GM21515 (cell line): ENCODE data around the gene ACER2.
"Not testable (repeated sequence)": the region's sequence is repeated elsewhere in the genome, so short reads cannot be mapped to it uniquely, and the experiment has no call there.

Source experiments
- ATAC-seq: cut with Tn5 transposase; IDR thresholded peaks from one replicate; pipeline ENCODE4 v1.9.1; 2021; ENCODE audit not compliant: unreplicated experiment

ACER2 gene

DNA sequence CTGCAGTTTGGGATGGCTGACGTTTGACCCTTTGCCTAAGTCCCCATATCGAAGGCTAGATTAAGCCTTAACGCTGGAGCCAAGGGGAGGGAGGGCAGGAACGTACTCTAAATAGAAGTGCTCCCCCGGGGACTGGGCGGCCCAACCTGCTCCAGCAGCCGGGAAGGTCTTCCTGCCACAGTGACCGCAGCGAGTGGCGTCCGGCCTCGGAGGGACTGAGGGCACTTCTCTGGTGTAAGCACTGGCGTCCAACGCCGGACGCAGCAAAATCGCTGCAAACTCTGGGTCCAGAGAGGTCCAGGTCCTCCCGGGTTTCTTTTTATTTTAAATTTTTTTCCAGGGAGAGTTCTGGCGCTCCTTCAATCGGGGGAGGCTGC is 505 bp upstream of the ACER2 start:
- no peak for ATAC-seq

DNA sequence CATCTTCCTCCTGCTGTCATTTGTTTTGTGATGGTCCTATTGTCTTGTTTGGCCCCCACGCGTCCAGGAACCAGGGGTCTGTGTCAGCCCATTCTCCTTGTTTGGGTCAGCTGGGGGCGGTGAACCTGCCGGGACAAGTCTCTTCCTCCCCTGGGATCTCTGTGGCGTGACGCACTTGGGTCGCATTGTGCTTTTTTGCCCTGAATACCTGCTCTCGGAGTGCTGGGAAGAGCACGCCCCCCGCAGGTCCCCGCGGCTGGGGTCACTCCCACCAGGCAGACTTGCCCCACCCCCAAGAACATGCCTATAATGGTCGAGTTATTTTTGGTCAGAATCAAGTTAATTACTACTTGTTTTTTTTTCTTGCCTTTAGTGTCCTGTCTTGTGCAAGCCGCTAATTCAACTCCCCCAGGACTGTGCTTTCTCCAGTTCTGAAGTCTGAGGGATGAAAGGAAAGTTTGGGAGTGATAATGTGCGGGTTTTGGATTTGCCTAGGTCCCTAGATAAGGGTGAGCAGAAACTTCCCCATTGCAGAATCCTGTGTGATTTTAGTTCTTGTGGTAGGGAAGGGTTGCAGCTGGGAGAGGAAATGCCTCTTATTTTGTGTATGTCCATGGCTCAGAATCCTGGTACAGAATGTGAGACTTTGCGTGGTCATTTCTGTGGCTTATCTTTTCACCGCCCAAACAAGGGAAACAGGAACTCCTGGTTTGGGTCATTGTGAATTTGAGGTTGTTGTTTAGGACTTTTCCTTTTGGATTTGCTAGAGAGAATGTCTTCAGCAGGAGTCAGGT is 789 bp downstream of the ACER2 start:
- ATAC-seq = peak; percentile 19

DNA sequence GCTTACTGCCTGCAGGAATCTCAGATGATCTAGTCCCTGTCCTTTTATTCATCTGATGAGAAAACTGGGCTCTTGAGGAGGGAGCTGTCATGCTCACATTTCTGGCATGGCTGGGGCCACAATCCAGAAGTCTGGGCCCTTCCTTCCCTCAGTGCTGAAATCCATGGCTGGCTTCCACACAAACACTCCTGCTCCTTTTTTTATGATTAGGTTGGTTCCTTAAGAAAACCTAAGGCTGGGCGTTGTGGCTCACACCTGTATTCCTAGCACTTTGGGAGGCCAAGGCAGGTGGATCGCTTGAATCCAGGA is 1.3 kb downstream of the ACER2 start:
- ATAC-seq = no peak

DNA sequence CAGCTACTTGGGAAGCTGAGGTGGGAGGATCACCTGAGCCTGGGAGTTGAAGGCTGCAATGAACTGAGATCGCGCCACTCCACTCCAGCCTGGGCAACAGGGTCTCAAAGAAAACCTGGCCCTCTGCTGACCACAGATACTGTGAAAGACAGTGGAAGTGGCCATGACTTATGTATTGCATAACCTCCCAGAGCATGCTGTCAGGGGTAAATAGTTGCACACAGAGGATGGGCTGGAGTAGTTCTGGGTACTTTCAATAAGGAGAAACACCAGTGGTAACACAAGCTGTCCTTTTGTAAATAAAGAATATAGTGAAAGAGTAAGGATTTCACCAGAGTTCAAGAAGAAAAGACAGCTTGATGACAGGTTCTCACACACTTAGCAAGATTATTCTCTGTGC is 1.8 kb downstream of the ACER2 start:
- no peak for ATAC-seq

DNA sequence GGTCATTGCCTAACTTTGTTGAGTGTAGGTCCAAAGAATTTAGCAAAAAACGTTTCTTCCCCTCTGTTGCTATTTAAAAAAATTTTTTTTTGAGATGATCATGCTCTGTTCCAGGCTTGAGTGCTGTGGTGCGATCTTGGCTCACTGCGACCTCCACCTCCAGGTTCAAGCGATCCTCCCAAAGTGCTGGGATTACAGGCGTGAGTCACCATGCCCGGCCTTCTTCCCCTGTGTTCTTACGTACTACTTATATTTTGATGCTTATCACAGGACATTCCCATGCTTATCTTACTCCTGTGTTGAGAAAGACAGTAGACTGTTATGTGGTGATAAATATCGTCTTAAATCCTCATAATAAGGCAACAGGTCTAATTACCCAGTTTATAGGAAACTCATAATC is 2.5 kb downstream of the ACER2 start:
- ATAC-seq = no peak

DNA sequence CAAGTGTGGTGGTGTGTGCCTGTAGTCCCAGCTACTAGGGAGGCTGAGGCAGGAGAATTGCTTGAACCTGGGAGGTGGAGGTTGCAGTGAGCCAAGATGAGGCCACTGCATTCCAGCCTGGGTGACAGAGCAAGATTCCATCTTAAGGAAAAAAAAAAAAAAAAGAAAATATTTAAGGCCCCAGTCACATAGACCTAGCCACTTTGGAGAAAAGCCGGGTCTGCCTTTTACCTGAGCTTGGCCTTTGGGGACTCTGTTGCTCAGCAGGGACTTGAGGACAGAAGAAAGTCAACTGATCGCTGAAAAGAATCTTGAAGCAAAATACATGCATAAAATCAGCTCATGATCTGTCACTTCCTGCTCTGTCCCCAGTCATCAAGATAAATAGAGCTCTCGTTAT is 4.6 kb downstream of the ACER2 start:
- ATAC-seq = not testable (repeated sequence)

DNA sequence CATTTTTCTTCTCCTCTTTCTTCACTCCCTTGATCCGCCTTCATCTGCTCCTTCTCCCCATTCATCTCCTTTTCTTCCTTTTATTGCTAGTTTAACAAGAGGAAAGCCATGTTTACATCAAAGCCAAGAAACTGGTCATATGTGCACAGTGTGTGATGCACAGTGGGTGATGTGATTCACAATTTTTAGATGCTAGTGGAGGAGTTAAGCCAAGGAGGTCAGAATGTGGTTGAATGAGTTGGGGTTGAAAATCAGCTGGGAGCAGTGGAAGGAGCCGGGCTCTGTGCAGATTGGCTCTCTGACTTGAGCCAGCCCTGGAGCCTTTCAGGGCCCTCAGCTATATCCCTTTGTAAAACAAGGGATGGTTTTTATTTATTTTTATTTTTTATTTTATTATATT is 7.3 kb downstream of the ACER2 start:
- no peak for ATAC-seq

DNA sequence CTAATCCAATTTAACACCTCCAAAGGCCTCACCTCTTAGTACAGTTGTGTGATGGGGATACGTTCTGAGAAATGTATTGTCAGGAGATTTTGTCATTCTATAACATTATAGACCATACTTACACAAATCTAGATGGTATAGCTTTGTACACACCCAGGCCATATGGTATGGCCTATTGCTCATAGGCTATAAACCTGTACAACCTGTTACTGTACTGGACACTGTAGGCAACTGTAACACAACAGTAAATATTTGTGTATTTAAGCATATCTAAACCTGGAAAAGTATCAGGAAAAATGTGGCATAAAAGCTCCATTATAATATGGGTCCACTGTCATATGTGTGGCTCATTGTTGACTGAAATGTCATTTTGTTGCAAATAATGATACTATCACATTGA is 12.1 kb downstream of the ACER2 start:
- no peak for ATAC-seq

DNA sequence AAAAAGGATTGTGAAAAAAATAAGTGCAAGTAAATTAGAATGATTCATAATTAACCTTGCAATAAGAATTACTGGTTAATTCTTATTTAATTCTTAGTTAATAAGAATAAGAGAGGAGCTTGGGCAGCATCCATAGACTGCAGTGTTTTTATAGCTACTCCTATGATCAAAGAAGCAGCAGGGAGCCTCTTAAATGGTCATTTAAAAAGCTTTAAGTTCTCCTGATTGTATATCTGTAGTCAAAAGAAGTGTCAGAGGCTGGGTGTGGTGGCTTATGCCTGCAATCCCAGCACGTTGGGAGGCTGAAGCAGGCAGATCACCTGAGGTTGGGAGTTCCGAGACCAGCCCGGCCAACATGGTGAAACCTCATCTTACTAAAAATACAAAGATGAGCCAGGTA is 14.4 kb downstream of the ACER2 start:
- ATAC-seq = no peak

DNA sequence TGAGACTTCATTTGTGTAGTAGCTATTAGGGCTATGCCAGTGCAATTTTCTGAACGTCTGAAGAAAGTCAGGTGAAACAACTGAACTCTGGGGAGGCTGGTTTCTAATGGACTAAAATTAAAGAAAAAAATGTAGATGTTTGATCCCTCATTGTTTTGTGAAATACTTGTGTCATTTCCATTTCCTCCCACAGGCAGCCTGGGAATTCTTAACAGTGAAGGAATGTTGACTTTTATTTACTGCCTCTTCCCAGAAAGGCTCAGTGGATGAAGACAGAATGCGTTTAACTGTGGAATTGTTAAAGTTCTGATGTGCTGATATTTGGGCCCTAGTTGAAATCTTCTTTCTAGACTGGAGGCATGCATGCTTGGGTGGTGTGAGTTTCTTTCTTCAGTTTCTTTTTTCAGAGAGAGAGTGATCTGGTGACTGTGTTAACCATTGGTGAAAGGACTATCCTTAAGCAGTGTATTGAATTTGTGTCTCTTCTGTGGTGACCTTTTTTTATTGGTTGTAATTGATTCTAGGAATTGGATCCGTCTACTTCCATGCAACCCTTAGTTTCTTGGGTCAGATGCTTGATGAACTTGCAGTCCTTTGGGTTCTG is 15.5 kb downstream of the ACER2 start:
- ATAC-seq = no peak

DNA sequence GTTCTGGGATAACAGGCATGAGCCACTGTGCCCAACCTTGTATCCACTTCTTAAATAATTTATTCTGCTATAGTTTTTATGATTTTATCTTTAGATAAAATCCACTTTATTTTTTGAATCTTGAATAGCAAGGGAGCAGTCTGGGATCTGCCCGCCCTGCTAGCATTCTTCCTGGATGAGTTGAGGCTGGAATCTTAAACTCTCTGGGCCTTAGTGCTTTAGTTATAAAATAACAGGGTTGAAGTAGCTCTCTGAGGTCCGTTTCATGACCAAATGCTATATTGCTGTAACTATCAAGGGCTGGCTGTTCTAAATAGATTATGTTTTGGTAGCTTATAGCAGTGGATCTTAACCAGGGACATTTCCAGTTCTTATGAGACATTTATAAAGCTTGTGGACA is 20.8 kb downstream of the ACER2 start:
- ATAC-seq = no peak

DNA sequence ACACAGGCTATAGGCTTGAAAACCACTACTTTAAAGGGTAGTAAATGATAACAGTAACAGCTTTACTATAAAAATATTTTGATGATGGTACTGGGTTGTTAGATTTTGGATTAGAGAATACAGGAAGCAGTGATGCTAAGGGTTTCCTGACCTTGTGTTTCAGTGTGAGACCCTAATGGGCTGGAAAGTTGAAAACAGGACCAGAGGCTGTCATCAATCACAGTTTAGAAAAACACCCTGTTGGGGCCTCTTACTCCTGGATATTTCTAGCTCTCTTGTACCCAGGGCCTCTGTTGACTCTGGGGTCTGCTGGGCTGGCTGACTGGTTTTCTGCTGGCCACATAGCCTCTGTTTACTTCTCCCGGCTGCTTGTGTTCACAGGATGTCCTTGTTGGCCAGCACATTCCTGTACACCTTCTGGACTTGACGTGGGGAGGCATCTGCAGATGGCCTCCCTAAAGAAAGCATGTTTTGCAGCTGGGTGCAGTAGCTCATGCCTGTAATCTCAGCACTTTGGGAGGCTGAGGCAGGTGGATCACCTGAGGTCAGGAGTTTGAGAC is 21.5 kb downstream of the ACER2 start:
- no peak for ATAC-seq

DNA sequence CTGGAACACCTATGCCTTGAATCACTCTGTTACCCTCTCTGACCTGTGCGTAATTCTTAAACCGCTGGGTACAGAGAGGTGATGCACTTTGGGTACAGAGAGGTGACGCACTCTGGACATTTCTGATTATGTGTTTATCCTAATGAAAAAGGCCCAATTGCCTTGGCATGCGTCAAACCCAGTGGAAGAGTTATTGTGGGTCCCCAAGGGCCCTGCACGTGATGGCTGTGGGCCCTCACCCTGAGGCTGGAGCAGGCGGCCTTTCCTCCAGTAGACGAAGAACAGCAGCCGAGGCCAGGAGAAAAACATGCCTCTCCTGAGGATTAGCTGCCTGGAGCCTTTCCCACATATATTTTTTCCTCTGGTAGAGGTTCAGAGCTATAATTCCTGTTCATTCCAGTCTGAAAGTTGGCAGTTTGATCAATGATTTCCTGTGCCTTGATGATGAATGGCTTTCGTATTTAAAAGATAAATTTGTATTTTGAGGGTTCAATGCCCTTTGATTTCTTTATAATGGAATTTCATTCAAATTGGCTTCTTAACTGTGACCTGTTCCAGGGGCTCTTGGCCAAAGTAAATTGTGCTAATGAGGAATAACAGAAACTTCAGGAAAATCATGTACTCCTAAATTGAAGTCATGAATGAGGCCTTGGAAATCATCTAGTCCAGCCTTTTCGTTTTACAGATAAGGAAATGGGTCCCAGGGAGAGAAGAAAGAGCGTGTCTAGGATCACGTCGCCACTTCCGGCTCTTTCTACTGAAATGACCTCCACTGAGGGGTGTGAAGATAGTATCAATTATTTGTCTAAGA is 22.8 kb downstream of the ACER2 start:
- ATAC-seq = no peak

DNA sequence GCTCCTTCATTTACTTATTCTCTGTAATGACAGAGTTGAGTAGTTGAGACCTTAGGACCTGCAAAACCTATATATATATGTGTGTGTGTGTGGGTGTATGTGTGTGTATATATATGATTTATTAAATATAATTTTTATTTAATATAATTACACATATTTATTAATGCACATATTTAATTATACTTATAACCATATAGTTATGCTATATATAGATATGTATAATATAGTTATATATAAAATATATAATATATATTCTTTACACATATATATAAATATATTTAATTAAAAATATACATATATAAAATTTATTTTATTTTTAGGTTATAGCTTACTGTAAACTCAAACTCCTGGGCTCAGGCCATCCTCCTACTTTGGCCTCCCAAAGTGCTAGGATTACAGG is 23.7 kb downstream of the ACER2 start:
- no peak for ATAC-seq

DNA sequence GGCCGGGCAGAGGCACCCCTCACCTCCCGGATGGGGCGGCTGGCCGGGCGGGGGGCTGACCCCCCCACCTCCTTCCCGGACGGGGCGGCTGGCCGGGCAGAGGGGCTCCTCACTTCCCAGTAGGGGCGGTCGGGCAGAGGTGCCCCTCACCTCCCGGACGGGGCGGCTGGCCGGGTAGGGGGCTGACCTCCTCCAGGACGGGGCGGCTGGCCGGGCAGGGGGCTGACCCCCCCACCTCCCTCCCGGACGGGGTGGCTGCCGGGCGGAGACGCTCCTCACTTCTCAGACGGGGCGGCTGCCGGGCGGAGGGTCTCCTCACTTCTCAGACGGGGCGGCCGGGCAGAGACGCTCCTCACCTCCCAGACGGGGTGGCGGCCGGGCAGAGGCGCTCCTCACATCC is 24.9 kb downstream of the ACER2 start:
- ATAC-seq = not testable (repeated sequence)

DNA sequence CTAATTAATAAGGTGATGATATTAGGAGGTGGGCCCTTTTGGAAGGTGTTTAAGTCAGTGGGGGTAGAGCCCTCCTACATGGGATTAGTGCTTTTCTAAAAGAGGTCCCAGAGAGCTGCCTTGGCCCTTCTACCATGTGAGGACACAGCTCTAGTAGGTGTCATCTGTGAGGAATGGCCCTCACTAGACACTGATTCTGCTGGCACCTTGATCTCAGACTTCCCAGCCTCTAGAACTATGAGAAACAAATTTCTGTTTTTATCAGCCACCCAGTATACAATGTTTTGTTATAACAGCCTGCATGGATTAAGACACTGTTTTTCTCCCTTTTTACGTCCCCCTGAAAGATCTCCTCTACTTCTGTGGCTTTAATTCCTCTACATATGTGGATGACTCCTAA is 31.6 kb downstream of the ACER2 start:
- ATAC-seq = no peak

DNA sequence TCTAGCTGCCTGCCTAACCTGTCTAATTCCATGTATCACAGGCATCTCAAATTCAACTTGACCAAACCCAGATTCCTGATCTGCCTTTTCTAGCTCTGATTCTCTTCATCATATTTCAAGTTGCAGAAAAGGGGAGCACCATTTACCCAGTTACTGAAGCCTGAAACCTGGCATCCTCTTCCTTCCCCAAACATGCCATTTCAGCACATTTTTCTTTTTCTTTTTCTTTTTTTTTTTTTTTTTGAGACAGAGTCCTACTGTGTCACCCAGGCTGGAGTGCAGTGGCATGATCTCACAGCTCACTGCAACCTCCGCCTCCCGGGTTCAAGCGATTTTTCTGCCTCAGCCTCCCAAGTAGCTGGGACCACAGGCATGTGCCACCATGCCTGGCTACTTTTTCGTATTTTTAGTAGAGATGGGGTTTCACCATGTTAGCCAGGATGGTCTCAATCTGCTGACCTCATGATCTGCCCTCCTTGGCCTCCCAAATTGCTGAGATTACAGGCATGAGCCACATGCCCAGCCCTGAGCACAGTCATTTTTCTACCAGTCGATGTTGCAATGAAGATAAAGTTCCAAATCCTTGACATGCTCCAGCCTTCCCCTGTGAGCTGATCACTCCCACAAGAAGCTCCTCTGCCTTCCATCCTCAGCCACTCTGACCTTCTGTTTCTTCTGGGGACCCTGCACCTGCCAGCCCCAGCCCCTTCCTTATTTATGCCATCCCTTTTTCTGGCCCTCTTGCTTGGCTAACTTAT is 32.2 kb downstream of the ACER2 start:
- ATAC-seq = peak; percentile 11

DNA sequence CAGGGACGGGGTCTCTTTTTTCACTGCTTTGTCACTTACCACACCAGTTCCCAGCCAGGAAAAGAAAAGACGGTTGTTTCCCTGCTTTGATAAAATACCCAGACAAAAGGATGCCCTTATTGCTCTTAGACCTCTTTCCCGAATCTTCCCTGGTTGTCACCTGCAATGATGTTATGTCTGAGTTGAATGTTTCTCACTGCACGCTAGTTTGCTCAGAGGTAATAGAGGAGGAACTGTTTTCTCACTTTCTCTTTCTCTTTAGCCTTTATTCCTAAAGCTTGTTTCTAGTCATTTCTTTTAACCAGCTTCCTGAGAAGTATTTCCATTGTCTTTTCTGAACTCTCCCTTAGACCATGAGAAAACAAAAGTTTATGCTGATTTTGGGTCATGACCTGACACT is 32.9 kb downstream of the ACER2 start:
- peak; percentile 89 for ATAC-seq

DNA sequence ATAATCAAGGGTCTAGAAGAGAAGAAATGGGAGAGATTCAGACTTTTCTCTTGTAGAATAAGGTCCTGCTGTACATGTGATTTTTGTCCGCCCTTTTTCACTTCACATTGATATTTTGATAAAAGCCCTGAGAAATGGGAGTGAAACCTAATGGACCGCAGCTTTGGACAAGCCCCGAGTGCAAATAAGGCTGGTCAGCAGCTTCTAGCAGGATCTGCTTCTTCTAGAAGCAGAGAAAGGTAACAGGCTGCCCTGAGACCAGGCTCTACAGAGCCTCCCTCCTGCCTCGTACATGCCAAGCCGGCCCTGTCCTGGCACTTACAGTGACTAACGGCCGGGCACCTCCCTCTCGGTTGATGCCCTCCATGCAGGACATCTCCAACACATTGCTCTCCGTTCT is 33.4 kb downstream of the ACER2 start:
- no peak for ATAC-seq

DNA sequence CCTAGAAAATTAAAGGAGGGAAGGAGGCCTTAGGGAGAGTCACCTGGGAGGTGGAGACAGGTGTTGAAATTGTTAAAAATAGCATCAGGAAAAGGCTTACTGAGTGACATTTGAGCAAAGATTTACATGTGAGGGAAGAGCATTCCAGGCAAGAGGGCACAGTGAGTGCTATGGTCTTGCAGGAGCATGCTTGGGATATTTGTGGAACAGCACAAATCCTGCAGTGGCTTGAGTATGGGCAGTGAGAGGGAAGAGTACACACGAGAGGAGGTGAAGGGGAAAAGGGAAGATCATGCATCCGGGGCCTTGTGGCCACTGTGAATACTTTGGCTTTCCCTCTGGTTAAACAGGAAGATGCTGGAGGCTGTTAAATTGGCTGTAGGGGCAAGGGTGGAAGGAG is 36.6 kb downstream of the ACER2 start:
- no peak for ATAC-seq

DNA sequence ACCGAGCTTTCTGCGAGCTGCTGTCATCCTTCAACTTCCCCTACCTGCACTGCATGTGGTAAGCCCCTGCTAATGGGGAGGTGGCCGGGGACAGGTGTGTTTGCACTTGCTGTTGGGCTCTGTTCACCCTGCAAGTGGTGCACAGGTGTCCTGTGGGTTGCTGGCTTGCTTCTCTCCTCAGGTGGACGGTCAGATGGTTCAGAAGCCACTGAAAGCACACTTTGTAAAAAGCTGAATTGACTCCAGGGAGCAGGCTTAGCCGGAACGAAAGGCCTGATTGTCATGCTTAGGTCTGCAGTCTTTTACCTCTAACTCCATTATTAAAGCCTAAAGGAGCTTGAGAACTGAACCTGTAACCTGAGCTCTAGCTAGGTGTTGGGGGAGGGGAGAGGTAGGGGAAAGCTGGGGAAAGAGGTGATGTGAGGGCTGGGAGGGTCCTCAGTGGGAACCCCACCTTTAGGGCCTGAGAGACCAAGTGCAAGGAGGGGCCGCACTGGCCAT is 37.6 kb downstream of the ACER2 start:
- ATAC-seq = no peak
